ENCODE measurements around the gene STPG2. TPM values are rescaled to one million over a fixed set of nuclear protein-coding genes. Genes with fewer than 3 reads are reported as not detected.

The STPG2 gene
- total and polyA plus RNA-seq, 2 of the 8 experiments (the other 6 are each of a cell fraction or from before 2014, with no cell fraction given): 0.03 TPM; not detected in 1

- TF ChIP-seq, protein P1, sequence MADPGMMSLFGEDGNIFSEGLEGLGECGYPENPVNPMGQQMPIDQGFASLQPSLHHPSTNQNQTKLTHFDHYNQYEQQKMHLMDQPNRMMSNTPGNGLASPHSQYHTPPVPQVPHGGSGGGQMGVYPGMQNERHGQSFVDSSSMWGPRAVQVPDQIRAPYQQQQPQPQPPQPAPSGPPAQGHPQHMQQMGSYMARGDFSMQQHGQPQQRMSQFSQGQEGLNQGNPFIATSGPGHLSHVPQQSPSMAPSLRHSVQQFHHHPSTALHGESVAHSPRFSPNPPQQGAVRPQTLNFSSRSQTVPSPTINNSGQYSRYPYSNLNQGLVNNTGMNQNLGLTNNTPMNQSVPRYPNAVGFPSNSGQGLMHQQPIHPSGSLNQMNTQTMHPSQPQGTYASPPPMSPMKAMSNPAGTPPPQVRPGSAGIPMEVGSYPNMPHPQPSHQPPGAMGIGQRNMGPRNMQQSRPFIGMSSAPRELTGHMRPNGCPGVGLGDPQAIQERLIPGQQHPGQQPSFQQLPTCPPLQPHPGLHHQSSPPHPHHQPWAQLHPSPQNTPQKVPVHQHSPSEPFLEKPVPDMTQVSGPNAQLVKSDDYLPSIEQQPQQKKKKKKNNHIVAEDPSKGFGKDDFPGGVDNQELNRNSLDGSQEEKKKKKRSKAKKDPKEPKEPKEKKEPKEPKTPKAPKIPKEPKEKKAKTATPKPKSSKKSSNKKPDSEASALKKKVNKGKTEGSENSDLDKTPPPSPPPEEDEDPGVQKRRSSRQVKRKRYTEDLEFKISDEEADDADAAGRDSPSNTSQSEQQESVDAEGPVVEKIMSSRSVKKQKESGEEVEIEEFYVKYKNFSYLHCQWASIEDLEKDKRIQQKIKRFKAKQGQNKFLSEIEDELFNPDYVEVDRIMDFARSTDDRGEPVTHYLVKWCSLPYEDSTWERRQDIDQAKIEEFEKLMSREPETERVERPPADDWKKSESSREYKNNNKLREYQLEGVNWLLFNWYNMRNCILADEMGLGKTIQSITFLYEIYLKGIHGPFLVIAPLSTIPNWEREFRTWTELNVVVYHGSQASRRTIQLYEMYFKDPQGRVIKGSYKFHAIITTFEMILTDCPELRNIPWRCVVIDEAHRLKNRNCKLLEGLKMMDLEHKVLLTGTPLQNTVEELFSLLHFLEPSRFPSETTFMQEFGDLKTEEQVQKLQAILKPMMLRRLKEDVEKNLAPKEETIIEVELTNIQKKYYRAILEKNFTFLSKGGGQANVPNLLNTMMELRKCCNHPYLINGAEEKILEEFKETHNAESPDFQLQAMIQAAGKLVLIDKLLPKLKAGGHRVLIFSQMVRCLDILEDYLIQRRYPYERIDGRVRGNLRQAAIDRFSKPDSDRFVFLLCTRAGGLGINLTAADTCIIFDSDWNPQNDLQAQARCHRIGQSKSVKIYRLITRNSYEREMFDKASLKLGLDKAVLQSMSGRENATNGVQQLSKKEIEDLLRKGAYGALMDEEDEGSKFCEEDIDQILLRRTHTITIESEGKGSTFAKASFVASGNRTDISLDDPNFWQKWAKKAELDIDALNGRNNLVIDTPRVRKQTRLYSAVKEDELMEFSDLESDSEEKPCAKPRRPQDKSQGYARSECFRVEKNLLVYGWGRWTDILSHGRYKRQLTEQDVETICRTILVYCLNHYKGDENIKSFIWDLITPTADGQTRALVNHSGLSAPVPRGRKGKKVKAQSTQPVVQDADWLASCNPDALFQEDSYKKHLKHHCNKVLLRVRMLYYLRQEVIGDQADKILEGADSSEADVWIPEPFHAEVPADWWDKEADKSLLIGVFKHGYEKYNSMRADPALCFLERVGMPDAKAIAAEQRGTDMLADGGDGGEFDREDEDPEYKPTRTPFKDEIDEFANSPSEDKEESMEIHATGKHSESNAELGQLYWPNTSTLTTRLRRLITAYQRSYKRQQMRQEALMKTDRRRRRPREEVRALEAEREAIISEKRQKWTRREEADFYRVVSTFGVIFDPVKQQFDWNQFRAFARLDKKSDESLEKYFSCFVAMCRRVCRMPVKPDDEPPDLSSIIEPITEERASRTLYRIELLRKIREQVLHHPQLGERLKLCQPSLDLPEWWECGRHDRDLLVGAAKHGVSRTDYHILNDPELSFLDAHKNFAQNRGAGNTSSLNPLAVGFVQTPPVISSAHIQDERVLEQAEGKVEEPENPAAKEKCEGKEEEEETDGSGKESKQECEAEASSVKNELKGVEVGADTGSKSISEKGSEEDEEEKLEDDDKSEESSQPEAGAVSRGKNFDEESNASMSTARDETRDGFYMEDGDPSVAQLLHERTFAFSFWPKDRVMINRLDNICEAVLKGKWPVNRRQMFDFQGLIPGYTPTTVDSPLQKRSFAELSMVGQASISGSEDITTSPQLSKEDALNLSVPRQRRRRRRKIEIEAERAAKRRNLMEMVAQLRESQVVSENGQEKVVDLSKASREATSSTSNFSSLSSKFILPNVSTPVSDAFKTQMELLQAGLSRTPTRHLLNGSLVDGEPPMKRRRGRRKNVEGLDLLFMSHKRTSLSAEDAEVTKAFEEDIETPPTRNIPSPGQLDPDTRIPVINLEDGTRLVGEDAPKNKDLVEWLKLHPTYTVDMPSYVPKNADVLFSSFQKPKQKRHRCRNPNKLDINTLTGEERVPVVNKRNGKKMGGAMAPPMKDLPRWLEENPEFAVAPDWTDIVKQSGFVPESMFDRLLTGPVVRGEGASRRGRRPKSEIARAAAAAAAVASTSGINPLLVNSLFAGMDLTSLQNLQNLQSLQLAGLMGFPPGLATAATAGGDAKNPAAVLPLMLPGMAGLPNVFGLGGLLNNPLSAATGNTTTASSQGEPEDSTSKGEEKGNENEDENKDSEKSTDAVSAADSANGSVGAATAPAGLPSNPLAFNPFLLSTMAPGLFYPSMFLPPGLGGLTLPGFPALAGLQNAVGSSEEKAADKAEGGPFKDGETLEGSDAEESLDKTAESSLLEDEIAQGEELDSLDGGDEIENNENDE (IDR thresholded peaks at IDR 0.05; ENCODE audit: insufficient replicate concordance, low read length): peak; percentile 27
- TF ChIP-seq CHD2 (IDR thresholded peaks at IDR 0.05; ENCODE audit: low read length): 0 out of 2 replicates have a peak, but pooled peaks have one; percentile 19
- TF ChIP-seq TCF12 (IDR thresholded peaks at IDR 0.05; ENCODE audit: low read depth, low read length): 0 out of 2 replicates have a peak, but pooled peaks have one; percentile 3
- TF ChIP-seq YY1 (IDR thresholded peaks at IDR 0.05; ENCODE audit: low read depth, low read length): peak; percentile 26; the same call in 1 of the 2 replicates
- 0 out of 2 replicates have a peak, but pooled peaks have one; percentile 23 for TF ChIP-seq SP1 (IDR thresholded peaks at IDR 0.05; ENCODE audit: low read depth, low read length)
- TF ChIP-seq TAF1 (IDR thresholded peaks at IDR 0.05; ENCODE audit: low read depth, low read length): peak; percentile 81
- TF ChIP-seq ASH2L (IDR thresholded peaks at IDR 0.05; ENCODE audit: low read length): peak; percentile 86
- TF ChIP-seq RFX5 (IDR thresholded peaks at IDR 0.05; ENCODE audit: borderline replicate concordance, low read depth, low read length): no peak
- no peak for TF ChIP-seq POU5F1 (IDR thresholded peaks at IDR 0.05; ENCODE audit: low read depth, low read length)
- TF ChIP-seq GABPA (IDR thresholded peaks at IDR 0.05; ENCODE audit: borderline replicate concordance, insufficient read depth, low read length): peak; percentile 65; the same call in 1 of the 2 replicates
These were observed at the start of gene STPG2 (continued) for GRCh38 chr4:98143001-98143899.

Data from H1 (cell line).